SK-N-MC (cell line): ENCODE measurements around the gene TEX22.

Experiments
- EZH2 ChIP-seq: fragments of 200-600 bp; sonication (generic); IDR thresholded peaks from one replicate; pipeline ENCODE4 v1.6.1; 2017; ENCODE audit warnings: antibody characterized with exemption
- FOXP2 ChIP-seq: optimal IDR thresholded peaks from 2 replicates; pipeline ENCODE3; 2011; ENCODE audit warnings: mild to moderate bottlenecking, moderate library complexity; ENCODE audit not compliant: insufficient read depth; ENCODE audit errors: extremely low read length, control extremely low read depth
- POLR2AphosphoS5 ChIP-seq: IDR thresholded peaks from 2 replicates; pipeline ENCODE4 v1.6.1; 2012; ENCODE audit warnings: mild to moderate bottlenecking, low read depth, low read length, borderline replicate concordance

GRCh38 chr14:105421723-105422615 is 23.6 kb downstream of the TEX22 start:
- no peak for TF ChIP-seq EZH2
- TF ChIP-seq POLR2AphosphoS5: no peak
- TF ChIP-seq FOXP2: no peak
